Left ventricle myocardium inferior (tissue), 1 donor: ENCODE results near the gene SPESP1. TPM values are rescaled to one million over a fixed set of nuclear protein-coding genes. Genes with fewer than 3 reads are reported as not detected.

Source experiments
- DNase-seq: peaks from one replicate; pipeline ENCODE4 v3.0.0-alpha.2; 2020
- H3K27ac ChIP-seq: fragments of 200-600 bp; replicated peaks from 2 replicates; pipeline ENCODE4 v1.8.0; 2021
- H3K27me3 ChIP-seq: fragments of 200-600 bp; 2 replicates; pipeline ENCODE4 v1.8.0; 2021; ENCODE audit warnings: low read depth
- H3K36me3 ChIP-seq: fragments of 200-600 bp; 2 replicates; pipeline ENCODE4 v1.8.0; 2021
- H3K4me1 ChIP-seq: fragments of 200-600 bp; 2 replicates; pipeline ENCODE4 v1.8.0; 2021
- H3K4me3 ChIP-seq: fragments of 200-600 bp; 2 replicates; pipeline ENCODE4 v1.8.0; 2021; ENCODE audit warnings: mild to moderate bottlenecking, moderate library complexity
- H3K9me3 ChIP-seq: fragments of 200-600 bp; replicated peaks from 2 replicates; pipeline ENCODE4 v1.8.0; 2021
- CTCF ChIP-seq: fragments of 200-600 bp; IDR thresholded peaks from 2 replicates; pipeline ENCODE4 v1.8.0; 2021; ENCODE audit warnings: antibody characterized with exemption, mild to moderate bottlenecking, borderline replicate concordance
- intact Hi-C: fragments of 100-400 bp; cut with micrococcal nuclease; formaldehyde crosslinking; loops from one replicate; pipeline ENCODE4 v1.11.0; 2022
- total RNA-seq: library from RNA; stranded (reverse); fragmentation: NEBNext Ultra II Directional; extraction: Animal tissue kit (Norgen Biotek cat#: 25700); gene quantifications from one replicate; pipeline ENCODE4 v1.2.1, GENCODE V29; 2021
- donor health status: DM: no; HTN: yes; CAD: no; lungs with severe emphysema.

SPESP1 gene
- total RNA-seq, 1 donor from 2014 or later, result 7.6 TPM

- peaks cover 32% of the 10 kb centered on the region for H3K4me1 ChIP-seq
- intact Hi-C loops, result no loop called here
- H3K27ac ChIP-seq, result no peak overlapping the region
- H3K4me3 ChIP-seq, result no peak overlapping the region
- TF ChIP-seq CTCF, result no peak
- no peaks in the 10 kb centered on the region for H3K9me3 ChIP-seq
- no peak for DNase-seq
- no peaks in the 10 kb centered on the region for H3K27me3 ChIP-seq
- no peaks in the 10 kb centered on the region for H3K36me3 ChIP-seq
These were observed 63.8 kb downstream of the SPESP1 start for GRCh38 chr15:68994149-68994548.

- Histone ChIP-seq H3K4me1 (peaks cover 36% of the 10 kb centered on the region), H3K27me3 (no peaks in the 10 kb centered on the region), H3K36me3 (no peaks in the 10 kb centered on the region), H3K4me3 (no peak overlapping the region), H3K27ac (no peak overlapping the region), H3K9me3 (no peaks in the 10 kb centered on the region)
- intact Hi-C loops, result no loop called here
- no peak for DNase-seq
- TF ChIP-seq CTCF, result no peak
These were observed 64.8 kb downstream of the SPESP1 start for GRCh38 chr15:68994981-68995761.

Other genes with a start within 250 kb of the SPESP1 start
- gene ANP32A, start 109.6 kb upstream of the SPESP1 start, total RNA-seq, result 150 TPM
- gene NOX5, start 84.2 kb downstream of the SPESP1 start, total RNA-seq, result not detected
- 7.8 TPM for gene GLCE, start 230.1 kb downstream of the SPESP1 start, total RNA-seq